ENCODE results near the gene AGRN. TPM values are rescaled to one million over a fixed set of nuclear protein-coding genes. Genes with fewer than 3 reads are reported as not detected.
A peak's percentile ranks its signal among the peaks of the same experiment; 100 is the strongest.
"Not testable (repeated sequence)": the region's sequence is repeated elsewhere in the genome, so short reads cannot be mapped to it uniquely, and the experiment has no call there.

AGRN gene
- total RNA-seq, 4 donors from 2014 or later, result 68.3 to 147 (median 129) TPM

- intact Hi-C loops (cut with DNase I), result no loop called here
- peak; percentile 63 to 64 for DNase-seq
- Histone ChIP-seq H3K27me3 (no peaks in the 10 kb centered on the region), H3K27ac (no peak overlapping the region), H3K36me3 (no peaks in the 10 kb centered on the region), H3K9me3 (no peaks in the 10 kb centered on the region), H3K4me3 (replicated peaks in 1 of 3) (no peak overlapping the region), H3K4me1 (peaks cover 6 to 22% of the 10 kb centered on the region in 2 donors)
- 7 to 32% methylated on average over 19 to 21 of the region's 50 CpGs for WGBS, 2 donors
- TF ChIP-seq, protein P1, sequence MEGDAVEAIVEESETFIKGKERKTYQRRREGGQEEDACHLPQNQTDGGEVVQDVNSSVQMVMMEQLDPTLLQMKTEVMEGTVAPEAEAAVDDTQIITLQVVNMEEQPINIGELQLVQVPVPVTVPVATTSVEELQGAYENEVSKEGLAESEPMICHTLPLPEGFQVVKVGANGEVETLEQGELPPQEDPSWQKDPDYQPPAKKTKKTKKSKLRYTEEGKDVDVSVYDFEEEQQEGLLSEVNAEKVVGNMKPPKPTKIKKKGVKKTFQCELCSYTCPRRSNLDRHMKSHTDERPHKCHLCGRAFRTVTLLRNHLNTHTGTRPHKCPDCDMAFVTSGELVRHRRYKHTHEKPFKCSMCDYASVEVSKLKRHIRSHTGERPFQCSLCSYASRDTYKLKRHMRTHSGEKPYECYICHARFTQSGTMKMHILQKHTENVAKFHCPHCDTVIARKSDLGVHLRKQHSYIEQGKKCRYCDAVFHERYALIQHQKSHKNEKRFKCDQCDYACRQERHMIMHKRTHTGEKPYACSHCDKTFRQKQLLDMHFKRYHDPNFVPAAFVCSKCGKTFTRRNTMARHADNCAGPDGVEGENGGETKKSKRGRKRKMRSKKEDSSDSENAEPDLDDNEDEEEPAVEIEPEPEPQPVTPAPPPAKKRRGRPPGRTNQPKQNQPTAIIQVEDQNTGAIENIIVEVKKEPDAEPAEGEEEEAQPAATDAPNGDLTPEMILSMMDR (IDR thresholded peaks at IDR 0.05), result peak; percentile 64 to 96 (median 91)
- no peak for TF ChIP-seq POLR2A (IDR thresholded peaks at IDR 0.05)
These were observed 44.3 kb downstream of the AGRN start for GRCh38 chr1:1063945-1064831.

- Histone ChIP-seq H3K27ac (no peak overlapping the region), H3K9me3 (no peaks in the 10 kb centered on the region), H3K4me1 (peaks cover 5 to 22% of the 10 kb centered on the region in 2 donors), H3K4me3 (replicated peaks in 1 of 3) (no peak overlapping the region), H3K27me3 (no peaks in the 10 kb centered on the region), H3K36me3 (no peaks in the 10 kb centered on the region)
- intact Hi-C loops (cut with DNase I), result no loop called here
- DNase-seq, result no peak
- WGBS, 2 donors, result 59% methylated on average over 15 to 20 of the region's 20 CpGs
- no peak for TF ChIP-seq POLR2A (IDR thresholded peaks at IDR 0.05)
- TF ChIP-seq, protein P1 (IDR thresholded peaks at IDR 0.05), result no peak
These were observed 45.5 kb downstream of the AGRN start for GRCh38 chr1:1065265-1065939.

DNA sequence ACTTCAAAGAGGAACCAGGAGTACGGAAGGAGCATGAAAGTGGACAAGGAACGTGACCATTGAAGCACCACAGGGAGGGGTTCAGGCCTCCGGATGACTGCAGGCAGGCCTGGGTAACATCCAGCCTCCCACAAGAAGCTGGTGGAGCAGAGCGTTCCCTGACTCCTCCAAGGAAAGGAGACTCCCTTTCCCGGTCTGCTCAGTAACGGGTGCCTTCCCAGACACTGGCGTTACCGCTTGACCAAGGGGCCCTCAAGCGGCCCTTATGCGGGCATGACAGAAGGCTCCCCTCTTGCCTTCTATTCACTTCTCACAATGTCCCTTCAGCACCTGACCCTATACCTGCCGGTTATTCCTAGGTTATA, 46.0 kb downstream of the AGRN start:
- not testable (repeated sequence) for H3K27me3 ChIP-seq; DNase-seq; H3K36me3 ChIP-seq; H3K27ac ChIP-seq; H3K9me3 ChIP-seq; H3K4me3 ChIP-seq (replicated peaks in 1 of 3)
- 46 to 61% methylated on average over 11 of the region's 11 CpGs for WGBS, 2 donors
- H3K4me1 ChIP-seq, result peaks cover 5 to 22% of the 10 kb centered on the region in 2 donors
- intact Hi-C loops (cut with DNase I), result loop anchor here (2.0 kb wide), 1 partner anchor 83 kb away; the partner anchor contains the start of gene PERM1

GRCh38 chr1:1066403-1067283, 46.7 kb downstream of the AGRN start:
- intact Hi-C loops (cut with DNase I), result loop anchor here (2.0 kb wide), 1 partner anchor 84 kb away; the partner anchor contains the start of gene PERM1
- Histone ChIP-seq H3K27me3 (no peaks in the 10 kb centered on the region), H3K4me3 (replicated peaks in 1 of 3) (no peak overlapping the region), H3K9me3 (no peaks in the 10 kb centered on the region), H3K4me1 (peaks cover 5 to 22% of the 10 kb centered on the region in 2 donors), H3K27ac (no peak overlapping the region), H3K36me3 (no peaks in the 10 kb centered on the region)
- no peak for DNase-seq
- TF ChIP-seq, protein P1 (IDR thresholded peaks at IDR 0.05), result no peak
- TF ChIP-seq POLR2A (IDR thresholded peaks at IDR 0.05), result no peak
- WGBS, 2 donors, result 70 to 79% methylated on average over 13 to 24 of the region's 27 CpGs

DNA sequence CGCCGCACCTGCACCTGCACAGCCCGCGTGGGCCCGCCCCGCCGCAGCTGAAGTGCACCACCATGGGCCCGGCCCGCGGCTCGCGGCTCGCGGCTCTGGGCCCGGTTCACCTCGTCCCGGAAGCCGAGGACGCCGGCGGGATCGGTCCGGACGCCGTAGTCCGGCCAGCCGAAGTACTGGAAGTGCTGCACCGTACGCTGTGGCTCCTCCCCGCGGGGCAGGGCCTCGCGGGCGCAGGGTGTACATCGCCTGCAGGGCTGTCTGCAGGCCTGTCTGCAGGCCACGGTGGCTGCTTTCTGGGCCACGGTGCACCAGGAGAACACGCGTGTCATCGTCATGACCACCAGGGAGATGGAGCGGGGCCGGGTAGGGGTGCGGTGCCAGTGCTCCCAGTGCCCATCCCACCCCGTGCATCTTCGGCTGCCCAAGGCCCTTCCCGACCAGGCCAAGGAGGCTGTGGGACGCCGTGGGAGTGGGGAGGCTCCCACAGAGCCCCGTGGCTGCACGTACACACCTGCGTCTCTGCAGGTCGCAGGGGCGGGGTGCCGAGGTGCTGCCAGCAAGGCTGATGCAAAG, 47.5 kb downstream of the AGRN start:
- H3K36me3 ChIP-seq, result no peaks in the 10 kb centered on the region
- H3K4me3 ChIP-seq (replicated peaks in 1 of 3), result no peak overlapping the region
- H3K9me3 ChIP-seq, result no peaks in the 10 kb centered on the region
- DNase-seq, result no peak
- peaks cover 5 to 22% of the 10 kb centered on the region in 2 donors for H3K4me1 ChIP-seq
- H3K27ac ChIP-seq, result no peak overlapping the region
- WGBS, 2 donors, result 85% methylated on average over 4 to 23 of the region's 54 CpGs
- TF ChIP-seq, protein P1 (IDR thresholded peaks at IDR 0.05), result no peak
- no peak for TF ChIP-seq POLR2A (IDR thresholded peaks at IDR 0.05)
- intact Hi-C loops (cut with DNase I), result loop anchor here (2.0 kb wide), 1 partner anchor 85 kb away; the partner anchor contains the start of gene PERM1
- no peaks in the 10 kb centered on the region for H3K27me3 ChIP-seq

Data from thyroid gland (tissue), 4 donors.